Fibroblast of pulmonary artery (primary cell): ENCODE results near the gene GUK1.

Experiments
- DNase-seq: peaks from one replicate; pipeline ENCODE4 v3.0.0-alpha.2; 2010; ENCODE audit warnings: low read depth
- H3K4me3 ChIP-seq: replicated peaks from 2 replicates; pipeline ENCODE4 v1.5.1; 2011; ENCODE audit warnings: low read depth, mild to moderate bottlenecking, control low read depth, low read length, moderate library complexity
- CTCF ChIP-seq: IDR thresholded peaks from 2 replicates; pipeline ENCODE4 v1.5.1; 2011; ENCODE audit warnings: mild to moderate bottlenecking, control low read depth, low read length, inconsistent platforms; ENCODE audit errors: missing control alignments

GUK1 gene

GRCh38 chr1:228146417-228147150 lies 6.5 kb downstream of the GUK1 start:
- H3K4me3 ChIP-seq, result no peak overlapping the region
- TF ChIP-seq CTCF, result no peak
- no peak for DNase-seq

GRCh38 chr1:228147151-228147693 lies 7.1 kb downstream of the GUK1 start:
- TF ChIP-seq CTCF, result no peak
- H3K4me3 ChIP-seq, result no peak overlapping the region
- no peak for DNase-seq

GRCh38 chr1:228147768-228148167 lies 7.7 kb downstream of the GUK1 start:
- DNase-seq, result no peak
- TF ChIP-seq CTCF, result no peak
- no peak overlapping the region for H3K4me3 ChIP-seq

GRCh38 chr1:228148196-228148861 lies 8.2 kb downstream of the GUK1 start:
- TF ChIP-seq CTCF, result no peak
- H3K4me3 ChIP-seq, result no peak overlapping the region
- DNase-seq, result peak; percentile 51

GRCh38 chr1:228148935-228149405 lies 8.9 kb downstream of the GUK1 start:
- TF ChIP-seq CTCF, result no peak
- no peak for DNase-seq
- no peak overlapping the region for H3K4me3 ChIP-seq

GRCh38 chr1:228149406-228150119 lies 9.5 kb downstream of the GUK1 start, which contains the start of gene GJC2:
Gene GJC2 (plus strand): TSS chr1:228149930. CDS start chr1:228157759, 7,829 bp downstream.
- no peak for TF ChIP-seq CTCF
- DNase-seq, result peak; percentile 35
- no peak within 1 kb of the TSS for H3K4me3 ChIP-seq
